Measurements from ENCODE around the gene NSMF. TPM values are rescaled to one million over a fixed set of nuclear protein-coding genes. Genes with fewer than 3 reads are reported as not detected.
"Not testable (repeated sequence)": the region's sequence is repeated elsewhere in the genome, so short reads cannot be mapped to it uniquely, and the experiment has no call there.

Gene NSMF
- total RNA-seq, 1 donor from 2014 or later: 35.1 TPM

GRCh38 chr9:137475666-137476065, 16.5 kb upstream of the NSMF start:
- no peaks in the 10 kb centered on the region for H3K4me1 ChIP-seq
- TF ChIP-seq CTCF (IDR thresholded peaks at IDR 0.05) (no peak), POLR2AphosphoS5 (IDR thresholded peaks at IDR 0.05; ENCODE audit: insufficient read depth in 1 of 2, low read depth in 1 of 2) (no peak), POLR2A (IDR thresholded peaks at IDR 0.05) (no peak)
- peaks cover 7% of the 10 kb centered on the region for H3K9me3 ChIP-seq
- no peaks in the 10 kb centered on the region for H3K36me3 ChIP-seq
- H3K27me3 ChIP-seq: no peaks in the 10 kb centered on the region
- intact Hi-C loops (cut with DNase I): no loop called here
- H3K27ac ChIP-seq: no peak overlapping the region
- H3K4me3 ChIP-seq: no peak overlapping the region
- no peak for DNase-seq (ENCODE audit: extremely low spot score in 2 of 2)

- no peak overlapping the region for H3K27ac ChIP-seq
- intact Hi-C loops (cut with DNase I): no loop called here
- H3K9me3 ChIP-seq: peaks cover 7% of the 10 kb centered on the region
- no peak overlapping the region for H3K4me3 ChIP-seq
- no peaks in the 10 kb centered on the region for H3K27me3 ChIP-seq
- H3K4me1 ChIP-seq: no peaks in the 10 kb centered on the region
- H3K36me3 ChIP-seq: no peaks in the 10 kb centered on the region
- TF ChIP-seq CTCF (IDR thresholded peaks at IDR 0.05) (no peak), POLR2AphosphoS5 (IDR thresholded peaks at IDR 0.05; ENCODE audit: insufficient read depth in 1 of 2, low read depth in 1 of 2) (no peak), POLR2A (IDR thresholded peaks at IDR 0.05) (no peak)
- DNase-seq (ENCODE audit: extremely low spot score in 2 of 2): no peak
Measured at GRCh38 chr9:137474271-137474670, 15.1 kb upstream of the NSMF start.

GRCh38 chr9:137470785-137471184, 11.7 kb upstream of the NSMF start:
- Histone ChIP-seq H3K9me3 (peaks cover 2% of the 10 kb centered on the region), H3K36me3 (no peaks in the 10 kb centered on the region), H3K27ac (no peak overlapping the region), H3K4me3 (no peak overlapping the region), H3K27me3 (no peaks in the 10 kb centered on the region), H3K4me1 (no peaks in the 10 kb centered on the region)
- no peak for TF ChIP-seq CTCF (IDR thresholded peaks at IDR 0.05)
- no peak for TF ChIP-seq POLR2AphosphoS5 (IDR thresholded peaks at IDR 0.05; ENCODE audit: insufficient read depth in 1 of 2, low read depth in 1 of 2)
- no peak for TF ChIP-seq POLR2A (IDR thresholded peaks at IDR 0.05)
- intact Hi-C loops (cut with DNase I): no loop called here
- DNase-seq (ENCODE audit: extremely low spot score in 2 of 2): no peak

- Histone ChIP-seq H3K9me3 (no peaks in the 10 kb centered on the region), H3K27ac (no peak overlapping the region), H3K4me3 (no peak overlapping the region), H3K27me3 (no peaks in the 10 kb centered on the region), H3K36me3 (no peaks in the 10 kb centered on the region), H3K4me1 (no peaks in the 10 kb centered on the region)
- intact Hi-C loops (cut with DNase I): no loop called here
- TF ChIP-seq POLR2A (IDR thresholded peaks at IDR 0.05): no peak
- no peak for TF ChIP-seq POLR2AphosphoS5 (IDR thresholded peaks at IDR 0.05; ENCODE audit: insufficient read depth in 1 of 2, low read depth in 1 of 2)
- TF ChIP-seq CTCF (IDR thresholded peaks at IDR 0.05): no peak
- no peak for DNase-seq (ENCODE audit: extremely low spot score in 2 of 2)
Measured at GRCh38 chr9:137467896-137468295, 8.8 kb upstream of the NSMF start.

- Histone ChIP-seq H3K27ac (no peak overlapping the region), H3K4me1 (no peaks in the 10 kb centered on the region), H3K27me3 (no peaks in the 10 kb centered on the region), H3K4me3 (no peak overlapping the region), H3K9me3 (no peaks in the 10 kb centered on the region), H3K36me3 (no peaks in the 10 kb centered on the region)
- no peak for TF ChIP-seq POLR2A (IDR thresholded peaks at IDR 0.05)
- TF ChIP-seq CTCF (IDR thresholded peaks at IDR 0.05): no peak
- TF ChIP-seq POLR2AphosphoS5 (IDR thresholded peaks at IDR 0.05; ENCODE audit: insufficient read depth in 1 of 2, low read depth in 1 of 2): no peak
- intact Hi-C loops (cut with DNase I): no loop called here
- no peak for DNase-seq (ENCODE audit: extremely low spot score in 2 of 2)
Measured at GRCh38 chr9:137467161-137467581, 8.0 kb upstream of the NSMF start.

GRCh38 chr9:137466389-137467085, 7.4 kb upstream of the NSMF start:
- intact Hi-C loops (cut with DNase I); H3K36me3 ChIP-seq; H3K27ac ChIP-seq; H3K27me3 ChIP-seq; DNase-seq (ENCODE audit: extremely low spot score in 2 of 2); H3K9me3 ChIP-seq; H3K4me3 ChIP-seq; H3K4me1 ChIP-seq: not testable (repeated sequence)
